WTC11 (cell line): ENCODE results near the gene SMCO2.

Experiments used
- FOXP1 ChIP-seq: sonication (generic); formaldehyde crosslinking; IDR thresholded peaks from 2 replicates; pipeline ENCODE4 v1.8.0; 2022; ENCODE audit warnings: missing genetic modification reagents, mild to moderate bottlenecking, moderate library complexity, borderline replicate concordance
- MAX ChIP-seq: sonication (generic); formaldehyde crosslinking; IDR thresholded peaks from 2 replicates; pipeline ENCODE4 v1.8.0; 2022; ENCODE audit warnings: mild to moderate bottlenecking, missing genetic modification reagents
- NFE2L1 ChIP-seq: sonication (generic); formaldehyde crosslinking; IDR thresholded peaks from 2 replicates; pipeline ENCODE4 v1.8.1; 2023; ENCODE audit warnings: missing genetic modification reagents
- SMAD4 ChIP-seq: sonication (generic); formaldehyde crosslinking; IDR thresholded peaks from 2 replicates; pipeline ENCODE4 v1.8.0; 2022; ENCODE audit warnings: mild to moderate bottlenecking, missing genetic modification reagents
- ZNF317 ChIP-seq: sonication (generic); formaldehyde crosslinking; IDR thresholded peaks from 2 replicates; pipeline ENCODE4 v1.8.1; 2023; ENCODE audit warnings: low read depth, mild to moderate bottlenecking, moderate library complexity, missing genetic modification reagents, borderline replicate concordance
- TF ChIP-seq, protein P1 (sequence below): fragments of 200-600 bp; IDR thresholded peaks from 2 replicates; pipeline ENCODE4 v1.8.0; 2022; ENCODE audit warnings: antibody characterized with exemption
- TF ChIP-seq, protein P2 (sequence below): sonication (generic); formaldehyde crosslinking; IDR thresholded peaks from 2 replicates; pipeline ENCODE4 v1.8.1; 2023; ENCODE audit warnings: mild to moderate bottlenecking, missing genetic modification reagents, moderate library complexity

- TF ChIP-seq FOXP1 (no peak), NFE2L1 (CRISPR knock-in tag) (no peak), ZNF317 (CRISPR knock-in tag) (no peak), SMAD4 (CRISPR knock-in tag) (no peak), MAX (CRISPR knock-in tag) (no peak)
- TF ChIP-seq, protein P1, sequence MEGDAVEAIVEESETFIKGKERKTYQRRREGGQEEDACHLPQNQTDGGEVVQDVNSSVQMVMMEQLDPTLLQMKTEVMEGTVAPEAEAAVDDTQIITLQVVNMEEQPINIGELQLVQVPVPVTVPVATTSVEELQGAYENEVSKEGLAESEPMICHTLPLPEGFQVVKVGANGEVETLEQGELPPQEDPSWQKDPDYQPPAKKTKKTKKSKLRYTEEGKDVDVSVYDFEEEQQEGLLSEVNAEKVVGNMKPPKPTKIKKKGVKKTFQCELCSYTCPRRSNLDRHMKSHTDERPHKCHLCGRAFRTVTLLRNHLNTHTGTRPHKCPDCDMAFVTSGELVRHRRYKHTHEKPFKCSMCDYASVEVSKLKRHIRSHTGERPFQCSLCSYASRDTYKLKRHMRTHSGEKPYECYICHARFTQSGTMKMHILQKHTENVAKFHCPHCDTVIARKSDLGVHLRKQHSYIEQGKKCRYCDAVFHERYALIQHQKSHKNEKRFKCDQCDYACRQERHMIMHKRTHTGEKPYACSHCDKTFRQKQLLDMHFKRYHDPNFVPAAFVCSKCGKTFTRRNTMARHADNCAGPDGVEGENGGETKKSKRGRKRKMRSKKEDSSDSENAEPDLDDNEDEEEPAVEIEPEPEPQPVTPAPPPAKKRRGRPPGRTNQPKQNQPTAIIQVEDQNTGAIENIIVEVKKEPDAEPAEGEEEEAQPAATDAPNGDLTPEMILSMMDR: no peak
- TF ChIP-seq, protein P2, sequence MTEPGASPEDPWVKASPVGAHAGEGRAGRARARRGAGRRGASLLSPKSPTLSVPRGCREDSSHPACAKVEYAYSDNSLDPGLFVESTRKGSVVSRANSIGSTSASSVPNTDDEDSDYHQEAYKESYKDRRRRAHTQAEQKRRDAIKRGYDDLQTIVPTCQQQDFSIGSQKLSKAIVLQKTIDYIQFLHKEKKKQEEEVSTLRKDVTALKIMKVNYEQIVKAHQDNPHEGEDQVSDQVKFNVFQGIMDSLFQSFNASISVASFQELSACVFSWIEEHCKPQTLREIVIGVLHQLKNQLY (CRISPR knock-in tag): no peak
Observed at GRCh38 chr12:27508736-27509431, 62.3 kb downstream of the SMCO2 start.
